Right lobe of liver (tissue), 6 donors: Measurements from ENCODE around the gene APBA2. TPM values are rescaled to one million over a fixed set of nuclear protein-coding genes. Genes with fewer than 3 reads are reported as not detected.

Experiments used
- ATAC-seq, 4 donors: fragments of 200-7000 bp; cut with Tn5 transposase; one replicate each; pipeline ENCODE4 v1.9.1; 2020; ENCODE audit warnings: mild to moderate bottlenecking in 4 of 4, moderate library complexity in 4 of 4
- DNase-seq, 3 donors: peaks; one replicate each; pipeline ENCODE4 v3.0.0-alpha.2; 2020
- H3K27ac ChIP-seq, 3 donors: fragments of 200-600 bp; one replicate each; pipeline ENCODE4 v1.8.0; 2022
- H3K27me3 ChIP-seq, 2 donors: fragments of 200-600 bp; one replicate each; pipeline ENCODE4 v1.8.0; 2022
- H3K36me3 ChIP-seq, 4 donors: fragments of 200-600 bp; sonication (generic) in 1 of 4; one replicate each; pipeline versions ENCODE4 v1.5.1 to v1.8.0; 2017 to 2022; ENCODE audit warnings: control low read depth in 1 of 4
- H3K4me1 ChIP-seq, 4 donors: fragments of 200-600 bp; sonication (generic) in 1 of 4; one replicate each; pipeline versions ENCODE4 v1.5.1 to v1.8.0; 2017 to 2022; ENCODE audit warnings: control low read depth in 1 of 4
- H3K4me3 ChIP-seq, 3 donors: fragments of 200-600 bp; one replicate each; pipeline ENCODE4 v1.8.0; 2022
- H3K9me3 ChIP-seq, 4 donors: fragments of 200-600 bp; sonication (generic) in 1 of 4; one replicate each; pipeline versions ENCODE4 v1.5.1 to v1.8.0; 2017 to 2022; ENCODE audit warnings: control low read depth in 1 of 4
- POLR2A ChIP-seq: fragments of 450-650 bp; IDR thresholded peaks from one replicate; pipeline ENCODE4 v1.6.1; 2017; ENCODE audit warnings: antibody characterized with exemption, mild to moderate bottlenecking
- WGBS: methylation state at CpG from one replicate; pipeline ENCODE4 v1.1.6; 2018; ENCODE audit warnings: low coverage, low lambda C conversion rate; ENCODE audit not compliant: insufficient coverage; ENCODE audit errors: missing lambda C conversion rate; 5-methylcytosine and 5-hydroxymethylcytosine counted together
- intact Hi-C, 2 donors: fragments of 100-400 bp; cut with DNase I; formaldehyde crosslinking; loops; one replicate each; pipeline versions ENCODE4 v1.11.2 to v1.14.1; 2022
- total RNA-seq, 6 experiments: library from RNA; depleted of rRNA in 2 of 6; stranded (reverse); fragments of >200 nt in 2 of 6; fragmentation: NEBNext Ultra II Directional in 3 of 6; extraction: Animal tissue kit (Norgen Biotek cat#: 25700) in 3 of 6; gene quantifications; one replicate each; pipeline versions ENCODE4 v1.1.0 to v1.2.4, GENCODE V29; 2016 to 2023
- TF ChIP-seq, protein P1 (sequence below), 4 donors: fragments of 200-600 bp in 3 of 4; fragments of 450-650 bp in 1 of 4; IDR thresholded peaks; one replicate each; pipeline versions ENCODE4 v1.5.1 to v1.8.0; 2016 to 2022; ENCODE audit warnings: antibody characterized with exemption in 4 of 4, mild to moderate bottlenecking in 2 of 4
- donor health status: DM: no; HTN: yes; CAD: no.
- donor health status: DM: no; HTN: no; CAD: no.
- donor health status: DM: no; HTN: no; CAD: no.
- donor health status: DM: no; HTN: yes; CAD: no.
- donor health status: DM: no; HTN: yes; CAD: no.

The APBA2 gene
- total RNA-seq, 6 experiments from 2014 or later = 0.51 to 0.75 (median 0.69) TPM

DNA sequence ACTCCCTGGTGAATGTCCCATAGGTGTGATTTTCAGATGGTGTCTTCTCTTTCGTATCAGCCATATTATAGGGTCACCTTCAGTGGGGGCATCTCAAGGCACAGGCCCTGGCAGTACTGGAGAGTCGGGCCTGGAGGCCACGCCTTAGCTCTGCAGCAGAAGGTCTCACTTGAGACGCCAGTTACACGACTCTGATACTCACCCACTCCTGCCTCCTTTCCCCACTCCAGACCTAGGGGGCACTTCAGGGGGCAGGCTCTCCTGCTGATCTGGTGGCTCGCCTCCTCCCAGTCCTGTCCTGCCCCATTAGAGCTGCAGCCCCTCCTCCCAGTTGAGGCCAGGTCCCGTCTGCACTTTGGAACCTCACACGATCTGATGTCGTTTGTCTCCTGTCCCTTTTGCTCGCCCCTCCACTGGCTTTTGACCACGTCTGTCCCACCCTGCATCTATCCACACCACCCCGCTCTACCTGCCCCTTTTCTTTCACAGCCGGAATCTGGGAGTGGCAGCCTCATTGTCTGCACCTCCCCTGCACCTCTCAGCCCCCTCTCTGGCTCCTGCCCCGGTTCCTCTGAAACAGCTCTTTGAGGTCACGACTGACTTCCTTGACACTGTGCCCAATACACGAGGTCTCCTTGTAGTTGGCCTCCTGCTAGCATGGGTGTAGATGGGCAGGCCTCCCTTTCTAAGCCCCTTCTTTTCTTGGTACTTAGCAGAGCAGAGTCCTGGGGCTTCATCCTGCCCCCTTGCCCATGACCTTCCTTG is 201.9 kb downstream of the APBA2 start:
- ATAC-seq = no peak
- intact Hi-C loops = no loop called here

DNA sequence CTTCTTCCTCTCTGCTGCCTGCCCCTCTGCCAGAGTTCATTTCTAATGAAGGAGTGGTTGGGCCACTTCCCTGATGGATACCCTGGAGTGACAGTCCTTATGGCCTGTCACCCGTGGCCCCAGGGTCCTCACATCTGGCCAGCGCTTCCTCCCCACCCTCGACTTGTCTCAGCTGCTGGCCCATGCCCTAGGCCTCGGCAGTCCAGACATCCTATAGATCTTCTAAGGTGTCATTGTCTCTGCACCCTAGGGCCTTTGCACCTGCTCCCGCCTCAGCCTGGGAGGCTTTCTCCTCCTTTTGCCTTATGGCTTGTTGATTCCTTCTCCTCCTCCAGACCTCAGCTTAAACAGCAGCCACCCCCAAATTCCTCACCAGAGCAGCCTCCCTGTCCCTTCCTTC is 202.9 kb downstream of the APBA2 start:
- intact Hi-C loops = no loop called here
- Histone ChIP-seq H3K4me1 (no peaks in the 10 kb centered on the region), H3K4me3 (no peak overlapping the region), H3K9me3 (no peaks in the 10 kb centered on the region), H3K27me3 (no peaks in the 10 kb centered on the region), H3K36me3 (no peaks in the 10 kb centered on the region), H3K27ac (no peak overlapping the region)
- TF ChIP-seq, protein P1, sequence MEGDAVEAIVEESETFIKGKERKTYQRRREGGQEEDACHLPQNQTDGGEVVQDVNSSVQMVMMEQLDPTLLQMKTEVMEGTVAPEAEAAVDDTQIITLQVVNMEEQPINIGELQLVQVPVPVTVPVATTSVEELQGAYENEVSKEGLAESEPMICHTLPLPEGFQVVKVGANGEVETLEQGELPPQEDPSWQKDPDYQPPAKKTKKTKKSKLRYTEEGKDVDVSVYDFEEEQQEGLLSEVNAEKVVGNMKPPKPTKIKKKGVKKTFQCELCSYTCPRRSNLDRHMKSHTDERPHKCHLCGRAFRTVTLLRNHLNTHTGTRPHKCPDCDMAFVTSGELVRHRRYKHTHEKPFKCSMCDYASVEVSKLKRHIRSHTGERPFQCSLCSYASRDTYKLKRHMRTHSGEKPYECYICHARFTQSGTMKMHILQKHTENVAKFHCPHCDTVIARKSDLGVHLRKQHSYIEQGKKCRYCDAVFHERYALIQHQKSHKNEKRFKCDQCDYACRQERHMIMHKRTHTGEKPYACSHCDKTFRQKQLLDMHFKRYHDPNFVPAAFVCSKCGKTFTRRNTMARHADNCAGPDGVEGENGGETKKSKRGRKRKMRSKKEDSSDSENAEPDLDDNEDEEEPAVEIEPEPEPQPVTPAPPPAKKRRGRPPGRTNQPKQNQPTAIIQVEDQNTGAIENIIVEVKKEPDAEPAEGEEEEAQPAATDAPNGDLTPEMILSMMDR (IDR thresholded peaks at IDR 0.05) = no peak
- TF ChIP-seq POLR2A = no peak
- 70% methylated on average over 4 of the region's 5 CpGs for WGBS
- no peak for ATAC-seq
- no peak for DNase-seq

More for the DNA sequence above, 201.9 kb downstream of the APBA2 start:
- TF ChIP-seq, protein P1 (IDR thresholded peaks at IDR 0.05) = no peak
- TF ChIP-seq POLR2A = no peak
- no peaks in the 10 kb centered on the region for H3K4me1 ChIP-seq
- no peak for DNase-seq
- no peaks in the 10 kb centered on the region for H3K9me3 ChIP-seq
- no peak overlapping the region for H3K27ac ChIP-seq
- no peaks in the 10 kb centered on the region for H3K27me3 ChIP-seq
- H3K36me3 ChIP-seq = no peaks in the 10 kb centered on the region
- H3K4me3 ChIP-seq = no peak overlapping the region
- WGBS = 44% methylated on average over 10 of the region's 16 CpGs

DNA sequence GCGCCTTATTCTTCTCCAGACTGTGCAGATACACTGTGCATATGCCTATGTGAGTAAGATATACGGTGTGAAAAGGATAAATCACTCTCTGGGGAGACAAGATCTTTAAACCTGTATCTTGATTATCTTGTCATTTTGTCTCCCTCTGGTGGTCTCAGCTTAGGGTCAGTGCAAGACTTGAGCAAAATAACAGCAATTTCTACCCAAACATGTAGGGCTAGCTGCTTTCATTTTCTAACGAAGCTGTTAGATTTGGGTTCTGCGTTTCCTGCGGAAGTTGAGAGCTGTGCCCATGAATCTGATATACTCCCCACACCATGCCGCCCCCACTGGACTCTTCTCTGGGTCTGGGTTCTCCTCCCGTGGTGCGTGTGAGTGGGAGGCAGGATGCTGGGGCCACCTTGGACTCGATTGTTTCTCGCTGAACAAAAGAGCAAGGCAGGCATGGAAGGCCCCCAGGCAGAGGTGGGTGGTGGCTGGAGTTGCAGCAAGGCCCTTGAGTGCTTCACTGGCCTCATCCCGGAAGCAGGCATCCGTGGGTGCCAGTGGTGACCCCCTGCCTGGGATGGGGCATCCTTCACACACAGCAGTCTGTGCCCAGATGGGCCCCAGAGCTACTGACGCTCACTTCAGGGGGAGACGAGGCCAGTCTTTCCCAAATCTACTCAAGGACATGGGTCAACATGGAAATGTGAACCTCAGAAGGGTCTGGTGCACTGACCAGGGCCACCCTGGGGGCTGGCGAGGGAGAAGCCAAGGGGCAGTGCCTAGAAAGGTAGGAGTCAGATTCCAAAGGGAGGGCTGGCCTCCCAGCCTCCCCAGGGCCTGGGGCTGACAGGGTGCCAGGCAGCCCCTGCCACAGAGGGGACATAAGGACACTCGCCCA is 204.2 kb downstream of the APBA2 start:
- ATAC-seq (peak in 1 of 4 donors; percentile 29), DNase-seq (no peak)
- intact Hi-C loops = no loop called here
- no peaks in the 10 kb centered on the region for H3K4me1 ChIP-seq
- no peaks in the 10 kb centered on the region for H3K27me3 ChIP-seq
- no peak for TF ChIP-seq POLR2A
- TF ChIP-seq, protein P1 (IDR thresholded peaks at IDR 0.05) = no peak
- 59% methylated on average over 7 of the region's 16 CpGs for WGBS
- H3K27ac ChIP-seq = no peak overlapping the region
- H3K9me3 ChIP-seq = no peaks in the 10 kb centered on the region
- H3K36me3 ChIP-seq = no peaks in the 10 kb centered on the region
- no peak overlapping the region for H3K4me3 ChIP-seq

DNA sequence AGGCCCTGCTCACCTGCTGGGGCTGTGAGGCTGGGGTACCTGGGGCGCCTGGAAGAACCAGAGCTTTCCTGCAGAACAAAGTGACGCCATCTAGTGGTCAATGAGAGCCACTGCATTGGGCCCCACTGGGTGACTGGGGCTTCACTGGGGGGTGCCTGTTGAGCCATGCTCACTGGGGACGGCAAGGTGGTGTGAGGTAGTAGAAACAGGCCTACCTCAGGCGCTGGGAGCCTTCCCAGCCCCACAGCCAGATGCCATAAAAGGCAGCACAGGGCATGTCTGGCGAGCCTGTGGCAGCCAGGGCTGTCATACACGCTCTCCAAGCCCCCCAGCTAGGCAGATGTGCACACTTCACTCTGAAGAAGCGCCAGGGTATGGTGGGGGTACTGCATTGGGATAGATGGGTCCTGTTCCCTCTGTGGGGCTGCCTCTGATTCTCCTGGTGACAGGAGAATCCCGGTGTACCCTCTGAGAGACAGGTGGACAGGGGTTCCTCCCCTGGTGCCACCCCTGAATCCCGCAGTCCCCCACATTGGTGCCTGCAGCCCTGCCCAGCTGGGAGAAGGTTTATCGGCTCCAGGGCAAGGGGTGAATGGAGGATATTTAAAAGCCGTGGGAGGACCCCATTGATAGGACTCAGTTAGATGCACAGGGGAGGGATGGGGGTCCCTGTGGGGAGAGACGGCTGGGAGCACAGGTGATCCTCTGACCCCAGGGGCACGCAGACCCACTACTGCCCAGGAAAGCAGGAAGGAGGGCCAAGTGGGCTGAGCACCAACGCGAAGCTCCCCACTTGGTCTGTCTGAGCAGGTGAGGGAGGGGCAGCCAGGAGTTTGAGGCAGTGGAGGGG is 205.1 kb downstream of the APBA2 start:
- H3K4me1 ChIP-seq = no peaks in the 10 kb centered on the region
- ATAC-seq = peak in 2 of 4 donors; percentile 6 to 24
- DNase-seq = no peak
- WGBS = 57% methylated on average over 10 of the region's 15 CpGs
- H3K9me3 ChIP-seq = no peaks in the 10 kb centered on the region
- H3K27me3 ChIP-seq = no peaks in the 10 kb centered on the region
- H3K4me3 ChIP-seq = no peak overlapping the region
- TF ChIP-seq, protein P1 (IDR thresholded peaks at IDR 0.05) = peak in 3 of 4 donors; percentile 34 to 43 (median 38)
- TF ChIP-seq POLR2A = no peak
- H3K36me3 ChIP-seq = no peaks in the 10 kb centered on the region
- no peak overlapping the region for H3K27ac ChIP-seq
- intact Hi-C loops = no loop called here
